GM12878 (cell line): ENCODE measurements around the gene OVCA2.

ENCODE experiments used
- CTCF ChIP-seq, 3 experiments: IDR thresholded peaks in 2 of 3; conservative IDR thresholded peaks in 1 of 3; 2 replicates each; pipeline ENCODE4 v1.5.1; 2011; ENCODE audit warnings: low read depth in 3 of 3, low read length in 3 of 3, mild to moderate bottlenecking in 3 of 3, control low read depth in 2 of 3, moderate library complexity in 2 of 3, inconsistent platforms in 1 of 3, mixed read lengths in 1 of 3; ENCODE audit not compliant: control insufficient read depth in 2 of 3, insufficient read depth in 1 of 3; ENCODE audit errors: extremely low read depth in 1 of 3
- IRF5 ChIP-seq: fragments of 450-650 bp; IDR thresholded peaks from 2 replicates; pipeline ENCODE4 v1.6.1; 2017; ENCODE audit warnings: borderline replicate concordance
- POLR2A ChIP-seq: IDR thresholded peaks from 2 replicates; pipeline ENCODE4 v1.6.1; 2011; ENCODE audit warnings: low read depth, mild to moderate bottlenecking, low read length
- POLR2AphosphoS5 ChIP-seq: IDR thresholded peaks from 2 replicates; pipeline ENCODE4 v1.6.1; 2011; ENCODE audit warnings: mild to moderate bottlenecking, low read length, inconsistent platforms

GRCh38 chr17:2004435-2004952 is 37.3 kb upstream of the OVCA2 start:
- TF ChIP-seq CTCF (IDR thresholded peaks at IDR 0.05 in 2 of 3, conservative IDR thresholded peaks at IDR 0.05 in 1 of 3; ENCODE audit: control insufficient read depth in 2 of 3, extremely low read depth in 1 of 3, insufficient read depth in 1 of 3, low read depth in 3 of 3, low read length in 3 of 3) (no peak), POLR2A (no peak), POLR2AphosphoS5 (no peak), IRF5 (no peak)
